ENCODE data around the gene GLT8D1.
"Not testable (repeated sequence)": the region's sequence is repeated elsewhere in the genome, so short reads cannot be mapped to it uniquely, and the experiment has no call there.

The GLT8D1 gene

DNA sequence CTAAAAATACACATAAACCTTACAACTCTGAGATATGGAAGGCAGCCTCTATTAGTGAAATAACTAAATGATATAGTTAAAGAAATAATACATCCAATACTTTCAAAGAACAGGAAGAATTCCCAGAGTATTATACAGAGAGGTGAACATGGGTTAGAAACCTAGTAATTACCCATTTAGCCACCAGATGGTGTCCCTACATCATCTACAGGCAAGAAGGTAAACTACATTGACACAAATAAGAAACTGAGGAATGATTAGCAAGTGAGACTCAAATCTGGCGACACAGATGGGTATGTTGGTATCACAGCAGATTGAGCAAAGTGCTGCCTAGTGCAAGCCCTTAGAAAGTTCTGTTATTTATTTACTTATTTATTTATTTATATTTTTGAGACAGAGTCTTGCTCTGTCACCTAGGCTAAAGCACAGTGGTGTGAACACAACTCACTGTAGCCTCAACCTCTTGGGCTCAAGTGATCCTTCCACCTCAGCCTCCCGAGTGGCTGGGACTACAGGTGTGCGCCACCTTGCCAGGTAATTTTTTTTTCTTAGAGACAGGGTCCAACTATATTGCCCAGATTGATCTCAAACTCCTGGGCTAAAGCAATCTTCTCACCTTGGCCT is 36.9 kb upstream of the GLT8D1 start:
- Histone ChIP-seq H3K4me1 (no peaks in the 10 kb centered on the region), H3K9me3 (no peaks in the 10 kb centered on the region), H3K27me3 (no peaks in the 10 kb centered on the region), H3K36me3 (no peaks in the 10 kb centered on the region; the same call in 1 of the 2 replicates), H3K4me3 (ENCODE audit: low read depth, low read length) (no peak overlapping the region)
- TF ChIP-seq, protein P1, sequence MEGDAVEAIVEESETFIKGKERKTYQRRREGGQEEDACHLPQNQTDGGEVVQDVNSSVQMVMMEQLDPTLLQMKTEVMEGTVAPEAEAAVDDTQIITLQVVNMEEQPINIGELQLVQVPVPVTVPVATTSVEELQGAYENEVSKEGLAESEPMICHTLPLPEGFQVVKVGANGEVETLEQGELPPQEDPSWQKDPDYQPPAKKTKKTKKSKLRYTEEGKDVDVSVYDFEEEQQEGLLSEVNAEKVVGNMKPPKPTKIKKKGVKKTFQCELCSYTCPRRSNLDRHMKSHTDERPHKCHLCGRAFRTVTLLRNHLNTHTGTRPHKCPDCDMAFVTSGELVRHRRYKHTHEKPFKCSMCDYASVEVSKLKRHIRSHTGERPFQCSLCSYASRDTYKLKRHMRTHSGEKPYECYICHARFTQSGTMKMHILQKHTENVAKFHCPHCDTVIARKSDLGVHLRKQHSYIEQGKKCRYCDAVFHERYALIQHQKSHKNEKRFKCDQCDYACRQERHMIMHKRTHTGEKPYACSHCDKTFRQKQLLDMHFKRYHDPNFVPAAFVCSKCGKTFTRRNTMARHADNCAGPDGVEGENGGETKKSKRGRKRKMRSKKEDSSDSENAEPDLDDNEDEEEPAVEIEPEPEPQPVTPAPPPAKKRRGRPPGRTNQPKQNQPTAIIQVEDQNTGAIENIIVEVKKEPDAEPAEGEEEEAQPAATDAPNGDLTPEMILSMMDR (IDR thresholded peaks at IDR 0.05; ENCODE audit: low read depth, low read length): peak; percentile 49
- DNase-seq: no peak

DNA sequence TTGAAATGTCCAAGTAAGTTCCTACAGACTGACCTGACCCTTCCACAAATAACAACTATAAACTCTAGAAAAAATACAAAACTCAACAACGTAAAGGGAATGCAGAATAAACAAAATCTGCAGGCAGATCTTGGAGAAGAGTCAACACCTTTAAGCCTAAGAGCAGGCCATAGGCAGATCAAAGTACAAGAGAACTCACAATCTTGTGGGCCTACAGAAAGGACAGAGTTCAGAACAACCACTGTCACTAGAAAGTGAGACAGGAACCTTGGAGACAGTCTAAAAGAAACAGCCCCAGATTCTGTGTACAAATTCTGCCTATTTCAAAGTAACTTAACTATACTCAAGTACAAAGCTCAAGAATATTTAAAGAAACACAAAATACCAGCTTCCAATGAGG is 34.1 kb upstream of the GLT8D1 start:
- Histone ChIP-seq H3K27me3 (no peaks in the 10 kb centered on the region), H3K36me3 (no peaks in the 10 kb centered on the region; the same call in 1 of the 2 replicates), H3K4me1 (no peaks in the 10 kb centered on the region), H3K9me3 (no peaks in the 10 kb centered on the region), H3K4me3 (ENCODE audit: low read depth, low read length) (no peak overlapping the region)
- no peak for DNase-seq
- TF ChIP-seq, protein P1 (IDR thresholded peaks at IDR 0.05; ENCODE audit: low read depth, low read length): no peak

DNA sequence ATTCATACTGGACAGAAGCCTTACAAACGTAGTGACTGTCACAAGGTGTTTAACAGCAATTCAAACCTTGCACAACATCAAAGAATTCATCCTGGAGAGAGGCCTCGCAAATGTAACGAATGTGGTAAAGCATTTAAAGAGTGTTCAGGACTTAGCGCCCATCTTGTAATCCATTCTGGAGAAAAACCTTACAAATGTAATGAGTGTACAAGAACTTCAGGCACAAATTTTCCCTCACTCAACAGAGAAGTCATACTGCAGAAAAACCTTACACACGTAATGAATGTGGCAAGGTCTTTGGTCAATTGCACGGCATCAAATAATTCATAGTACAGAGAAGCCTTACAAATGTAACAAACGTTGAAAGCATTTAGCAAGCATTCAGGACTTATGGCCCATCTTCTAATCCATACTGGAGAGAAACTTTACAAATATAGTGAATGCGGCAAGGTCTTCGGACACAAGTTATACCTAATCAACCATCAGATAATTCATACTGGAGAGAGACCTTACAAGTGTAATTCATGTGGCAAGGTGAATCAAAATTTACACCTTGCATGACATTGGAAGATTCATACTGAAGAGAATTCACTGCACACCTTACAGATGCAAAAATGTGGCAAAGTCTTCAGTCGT is 27.8 kb upstream of the GLT8D1 start:
- H3K27me3 ChIP-seq: no peaks in the 10 kb centered on the region
- TF ChIP-seq, protein P1 (IDR thresholded peaks at IDR 0.05; ENCODE audit: low read depth, low read length): no peak
- no peaks in the 10 kb centered on the region; the same call in 1 of the 2 replicates for H3K36me3 ChIP-seq

DNA sequence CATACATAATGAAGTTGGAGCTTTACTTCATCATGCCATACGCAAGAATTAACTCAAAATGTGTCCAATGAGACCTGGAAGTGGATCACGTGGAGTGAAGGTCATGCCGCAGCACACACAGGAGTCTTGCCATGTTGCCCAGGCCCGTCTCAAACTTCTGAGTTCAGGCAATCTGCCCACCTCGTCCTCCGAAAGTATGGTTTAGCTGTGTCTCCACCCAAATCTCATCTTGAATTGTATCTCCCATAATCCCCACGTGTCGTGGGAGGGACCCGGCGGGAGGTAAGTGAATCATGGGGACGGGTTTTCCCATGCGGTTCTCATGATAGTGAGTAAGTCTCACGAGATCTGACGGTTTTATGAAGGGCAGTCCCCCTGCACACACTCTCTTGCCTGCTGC is 26.0 kb upstream of the GLT8D1 start:
- no peak overlapping the region for H3K4me3 ChIP-seq (ENCODE audit: low read depth, low read length)
- no peaks in the 10 kb centered on the region for H3K9me3 ChIP-seq
- no peak for DNase-seq
- no peaks in the 10 kb centered on the region for H3K27me3 ChIP-seq
- TF ChIP-seq, protein P1 (IDR thresholded peaks at IDR 0.05; ENCODE audit: low read depth, low read length): no peak
- H3K36me3 ChIP-seq: no peaks in the 10 kb centered on the region; the same call in 1 of the 2 replicates
- no peaks in the 10 kb centered on the region for H3K4me1 ChIP-seq

More for the DNA sequence above, 27.8 kb upstream of the GLT8D1 start:
- Histone ChIP-seq H3K4me1 (no peaks in the 10 kb centered on the region), H3K9me3 (no peaks in the 10 kb centered on the region), H3K4me3 (ENCODE audit: low read depth, low read length) (no peak overlapping the region)
- no peak for DNase-seq

DNA sequence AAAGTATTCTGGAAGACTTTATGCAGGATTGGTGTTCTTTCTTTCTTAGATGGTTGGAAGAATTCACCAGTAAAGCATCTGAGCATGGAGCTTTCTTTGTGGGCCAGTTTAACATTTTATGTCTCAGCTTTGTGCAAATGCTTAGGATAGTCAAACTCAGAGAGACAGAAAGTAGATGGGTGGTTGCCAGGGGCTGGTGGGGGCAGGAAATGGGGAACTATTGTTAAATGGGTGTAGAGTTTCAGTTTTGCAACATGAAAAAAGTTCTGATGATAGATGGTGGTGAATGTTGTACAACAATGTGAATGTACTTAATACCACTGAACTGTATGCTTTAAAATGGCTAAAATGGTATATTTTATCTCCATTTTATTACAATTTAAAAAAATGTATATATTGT is 25.1 kb upstream of the GLT8D1 start:
- H3K27me3 ChIP-seq: no peaks in the 10 kb centered on the region
- H3K4me1 ChIP-seq: no peaks in the 10 kb centered on the region
- TF ChIP-seq, protein P1 (IDR thresholded peaks at IDR 0.05; ENCODE audit: low read depth, low read length): no peak
- no peak for DNase-seq
- H3K36me3 ChIP-seq: no peaks in the 10 kb centered on the region; the same call in 1 of the 2 replicates
- no peaks in the 10 kb centered on the region for H3K9me3 ChIP-seq
- no peak overlapping the region for H3K4me3 ChIP-seq (ENCODE audit: low read depth, low read length)

DNA sequence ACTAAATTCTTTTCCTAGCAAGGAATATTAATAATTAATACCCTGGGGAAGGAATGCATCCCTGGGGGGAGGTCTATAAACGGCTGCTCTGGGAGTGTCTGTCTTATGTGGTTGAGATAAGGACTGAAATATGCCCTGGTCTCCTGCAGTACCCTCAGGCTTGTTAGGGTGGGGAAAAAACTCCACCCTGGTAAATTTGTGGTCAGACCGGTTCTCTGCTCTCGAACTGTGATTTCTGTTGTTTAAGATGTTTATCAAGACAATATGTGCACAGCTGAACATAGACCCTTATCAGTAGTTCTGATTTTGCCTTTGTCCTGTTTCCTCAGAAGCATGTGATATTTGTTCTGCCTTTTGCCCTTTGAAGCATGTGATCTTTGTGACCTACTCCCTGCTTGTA is 23.2 kb upstream of the GLT8D1 start:
- not testable (repeated sequence) for DNase-seq; H3K4me3 ChIP-seq (ENCODE audit: low read depth, low read length); H3K9me3 ChIP-seq; H3K4me1 ChIP-seq; H3K27me3 ChIP-seq; H3K36me3 ChIP-seq

Measured in BE2C (cell line).